AG04449 (cell line): Measurements from ENCODE around the gene CSH1.

Experiments
- CTCF ChIA-PET: fragments of 350-600 bp; formaldehyde crosslinking; extraction: SDS; loops from one replicate; lab custom pipeline; 2021; ENCODE audit warnings: antibody characterized with exemption; lab: Yijun Ruan, JAX
- POLR2A ChIA-PET: fragments of 400-600, 350-600 bp; formaldehyde crosslinking; extraction: SDS; loops from one replicate; lab custom pipeline; 2020; ENCODE audit warnings: antibody characterized with exemption, inconsistent platforms; lab: Yijun Ruan, JAX
- DNase-seq: peaks from one replicate; pipeline ENCODE4 v3.0.0-alpha.2; 2010; ENCODE audit warnings: low read depth, low spot score
- H3K4me3 ChIP-seq: 2 replicates; pipeline ENCODE4 v1.5.1; 2011; ENCODE audit warnings: low read depth, mild to moderate bottlenecking, control low read depth, low read length
- CTCF ChIP-seq: IDR thresholded peaks from one replicate; pipeline ENCODE4 v1.5.1; 2011; ENCODE audit warnings: mild to moderate bottlenecking, moderate library complexity, low read length, control low read depth, inconsistent platforms; ENCODE audit not compliant: insufficient read depth; ENCODE audit errors: missing control alignments

The CSH1 gene

GRCh38 chr17:63941162-63941561 is 44.8 kb upstream of the CSH1 start:
- POLR2A ChIA-PET = no interaction called here
- no peak for TF ChIP-seq CTCF
- no peak for DNase-seq
- CTCF ChIA-PET = interaction anchor here (1.1 to 1.4 kb wide), 2 partner anchors 10 to 37 kb away, joined by 3 to 5 read pairs; no protein-coding TSS in a partner anchor
- H3K4me3 ChIP-seq = no peak overlapping the region

GRCh38 chr17:63940584-63940983 is 44.2 kb upstream of the CSH1 start:
- CTCF ChIA-PET = interaction anchor here (0.7 to 1.4 kb wide), 4 partner anchors 21 to 89 kb away, joined by 3 to 6 read pairs (median 3); partner anchors contain the start of gene CSHL1
- no peak for TF ChIP-seq CTCF
- H3K4me3 ChIP-seq = no peak overlapping the region
- POLR2A ChIA-PET = no interaction called here
- no peak for DNase-seq

GRCh38 chr17:63939884-63940283 is 43.5 kb upstream of the CSH1 start:
- ChIA-PET POLR2A (no interaction called here), CTCF (interaction anchor here (0.6 to 1.4 kb wide), 5 partner anchors 20 to 278 kb away, joined by 3 to 6 read pairs (median 3); partner anchors contain the start of gene CSHL1)
- no peak overlapping the region for H3K4me3 ChIP-seq
- no peak for TF ChIP-seq CTCF
- no peak for DNase-seq

- H3K4me3 ChIP-seq = no peak overlapping the region
- POLR2A ChIA-PET = no interaction called here
- DNase-seq = no peak
- no peak for TF ChIP-seq CTCF
- CTCF ChIA-PET = interaction anchor here (0.6 to 1.4 kb wide), 4 partner anchors 20 to 278 kb away, joined by 3 to 6 read pairs (median 3); partner anchors contain the start of gene CSHL1
Observed at GRCh38 chr17:63939401-63939800, 43.0 kb upstream of the CSH1 start.

- H3K4me3 ChIP-seq = no peak overlapping the region
- POLR2A ChIA-PET = no interaction called here
- DNase-seq = no peak
Observed at GRCh38 chr17:63937920-63938319, 41.5 kb upstream of the CSH1 start.

More at GRCh38 chr17:63937920-63938319, 41.5 kb upstream of the CSH1 start:
- TF ChIP-seq CTCF = no peak
- CTCF ChIA-PET = interaction anchor here (1.0 to 2.3 kb wide), 2 partner anchors 9 to 18 kb away, joined by 4 to 12 read pairs; no protein-coding TSS in a partner anchor
